ENCODE measurements around the gene OXNAD1.

DNA sequence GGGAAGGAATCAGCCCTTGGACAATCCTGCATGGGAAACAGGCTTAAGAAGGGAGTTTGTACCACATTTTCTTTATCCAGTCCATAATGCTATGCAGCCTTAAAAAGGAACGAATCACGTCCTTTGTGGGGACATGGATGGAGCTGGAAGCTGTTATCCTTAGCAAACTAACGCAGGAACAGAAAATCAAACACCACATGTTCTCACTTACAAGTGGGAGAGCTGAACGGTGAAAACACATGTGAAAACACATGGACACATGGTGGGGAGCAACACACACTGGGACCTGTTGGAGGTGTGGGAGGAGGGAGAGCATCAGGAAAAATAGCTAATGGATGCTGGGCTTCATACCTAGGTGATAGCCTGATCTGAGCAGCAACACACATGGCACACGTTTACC, 70.3 kb downstream of the OXNAD1 start:
- TF ChIP-seq, protein P1, sequence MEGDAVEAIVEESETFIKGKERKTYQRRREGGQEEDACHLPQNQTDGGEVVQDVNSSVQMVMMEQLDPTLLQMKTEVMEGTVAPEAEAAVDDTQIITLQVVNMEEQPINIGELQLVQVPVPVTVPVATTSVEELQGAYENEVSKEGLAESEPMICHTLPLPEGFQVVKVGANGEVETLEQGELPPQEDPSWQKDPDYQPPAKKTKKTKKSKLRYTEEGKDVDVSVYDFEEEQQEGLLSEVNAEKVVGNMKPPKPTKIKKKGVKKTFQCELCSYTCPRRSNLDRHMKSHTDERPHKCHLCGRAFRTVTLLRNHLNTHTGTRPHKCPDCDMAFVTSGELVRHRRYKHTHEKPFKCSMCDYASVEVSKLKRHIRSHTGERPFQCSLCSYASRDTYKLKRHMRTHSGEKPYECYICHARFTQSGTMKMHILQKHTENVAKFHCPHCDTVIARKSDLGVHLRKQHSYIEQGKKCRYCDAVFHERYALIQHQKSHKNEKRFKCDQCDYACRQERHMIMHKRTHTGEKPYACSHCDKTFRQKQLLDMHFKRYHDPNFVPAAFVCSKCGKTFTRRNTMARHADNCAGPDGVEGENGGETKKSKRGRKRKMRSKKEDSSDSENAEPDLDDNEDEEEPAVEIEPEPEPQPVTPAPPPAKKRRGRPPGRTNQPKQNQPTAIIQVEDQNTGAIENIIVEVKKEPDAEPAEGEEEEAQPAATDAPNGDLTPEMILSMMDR (IDR thresholded peaks at IDR 0.05 in 2 of 3, conservative IDR thresholded peaks at IDR 0.05 in 1 of 3; ENCODE audit: control insufficient read depth in 2 of 3, extremely low read depth in 1 of 3, insufficient read depth in 1 of 3, low read depth in 3 of 3, low read length in 3 of 3), result no peak
- TF ChIP-seq POLR2AphosphoS5 (IDR thresholded peaks at IDR 0.05; ENCODE audit: low read length), result no peak; the same call in 1 of the 2 replicates
- no peak for TF ChIP-seq RAD21 (IDR thresholded peaks at IDR 0.05; ENCODE audit: insufficient read depth, low read depth, low read length)
- TF ChIP-seq ZNF384 (IDR thresholded peaks at IDR 0.05; ENCODE audit: borderline replicate concordance, low read depth, low read length), result no peak
- no peak for TF ChIP-seq MEF2A (IDR thresholded peaks at IDR 0.05; ENCODE audit: insufficient read depth, low read depth, low read length)
- no peak for TF ChIP-seq JUND (IDR thresholded peaks at IDR 0.05; ENCODE audit: low read depth, low read length)
